WTC11 (cell line): ENCODE measurements around the gene NPAS2. TPM values are rescaled to one million over a fixed set of nuclear protein-coding genes. Genes with fewer than 3 reads are reported as not detected.

Source experiments
- ATAC-seq: fragments of 200-7000 bp; cut with Tn5 transposase; 2 replicates; pipeline ENCODE4 v1.10.0; 2021; ENCODE audit warnings: mild to moderate bottlenecking, moderate library complexity
- CTCF ChIA-PET: fragments of 300-600 bp; sonication (Branson Sonifier 250); formaldehyde crosslinking; loops from one replicate; lab custom pipeline; 2021; ENCODE audit warnings: antibody characterized with exemption; lab: Charles Lee
- POLR2A ChIA-PET: fragments of 350-600 bp; sonication (Branson Sonifier 250); formaldehyde crosslinking; loops from one replicate; lab custom pipeline; 2021; ENCODE audit warnings: antibody characterized with exemption; lab: Charles Lee
- DNase-seq: peaks from one replicate; pipeline ENCODE4 v3.0.0; 2021; ENCODE audit warnings: low spot score
- H3K27ac Mint-ChIP-seq: 2 replicates; pipeline ENCODE4 v1.8.0; 2021; ENCODE audit warnings: mixed read lengths
- H3K27me3 Mint-ChIP-seq: 2 replicates; pipeline ENCODE4 v1.8.0; 2021; ENCODE audit warnings: low read depth, mild to moderate bottlenecking, moderate library complexity, mixed read lengths
- H3K36me3 Mint-ChIP-seq: 2 replicates; pipeline ENCODE4 v1.8.0; 2021; ENCODE audit warnings: mixed read lengths
- H3K4me1 Mint-ChIP-seq: 2 replicates; pipeline ENCODE4 v1.8.0; 2022; ENCODE audit warnings: mixed read lengths
- H3K4me3 Mint-ChIP-seq: 2 replicates; pipeline ENCODE4 v1.8.0; 2021; ENCODE audit warnings: mild to moderate bottlenecking, moderate library complexity, mixed read lengths
- H3K9me3 Mint-ChIP-seq: 2 replicates; pipeline ENCODE4 v1.8.0; 2021; ENCODE audit warnings: mixed read lengths
- ATF1 ChIP-seq: sonication (generic); formaldehyde crosslinking; IDR thresholded peaks from 2 replicates; pipeline ENCODE4 v1.8.1; 2023; ENCODE audit warnings: mild to moderate bottlenecking, moderate library complexity, missing genetic modification reagents
- CBFB ChIP-seq: sonication (generic); formaldehyde crosslinking; IDR thresholded peaks from 2 replicates; pipeline ENCODE4 v1.8.1; 2022; ENCODE audit warnings: mild to moderate bottlenecking, low read depth, missing genetic modification reagents
- ETV6 ChIP-seq: sonication (generic); formaldehyde crosslinking; IDR thresholded peaks from 2 replicates; pipeline ENCODE4 v1.8.1; 2022; ENCODE audit warnings: mild to moderate bottlenecking, missing genetic modification reagents
- FOXP1 ChIP-seq: sonication (generic); formaldehyde crosslinking; IDR thresholded peaks from 2 replicates; pipeline ENCODE4 v1.8.0; 2022; ENCODE audit warnings: missing genetic modification reagents, mild to moderate bottlenecking, moderate library complexity, borderline replicate concordance
- SP1 ChIP-seq: sonication (generic); formaldehyde crosslinking; conservative IDR thresholded peaks from 2 replicates; pipeline ENCODE4 v1.8.1; 2022; ENCODE audit warnings: missing genetic modification reagents
- TCF7 ChIP-seq: sonication (generic); formaldehyde crosslinking; IDR thresholded peaks from 2 replicates; pipeline ENCODE4 v1.8.0; 2022; ENCODE audit warnings: mild to moderate bottlenecking, low read depth, missing genetic modification reagents, moderate library complexity
- ZNF263 ChIP-seq: sonication (generic); formaldehyde crosslinking; IDR thresholded peaks from 2 replicates; pipeline ENCODE4 v1.8.1; 2022; ENCODE audit warnings: low read depth, mild to moderate bottlenecking, moderate library complexity, missing genetic modification reagents
- ZNF396 ChIP-seq: fragments of 250-450 bp; sonication (Bioruptor Pico); IDR thresholded peaks from 2 replicates; pipeline ENCODE4 v1.8.0; 2021; ENCODE audit warnings: mild to moderate bottlenecking, moderate library complexity, borderline replicate concordance
- total RNA-seq: library from RNA; stranded (reverse); gene quantifications from 3 replicates; pipeline ENCODE4 v1.2.3, GENCODE V29; 2021
- TF ChIP-seq, protein P1 (sequence below): sonication (generic); formaldehyde crosslinking; IDR thresholded peaks from 2 replicates; pipeline ENCODE4 v1.8.1; 2022; ENCODE audit warnings: mild to moderate bottlenecking, missing genetic modification reagents, moderate library complexity, borderline replicate concordance
- TF ChIP-seq, protein P2 (sequence below): fragments of 250-450 bp; sonication (Bioruptor Pico); IDR thresholded peaks from 2 replicates; pipeline ENCODE4 v1.9.0; 2021; ENCODE audit warnings: mild to moderate bottlenecking
- TF ChIP-seq, protein P3 (sequence below): sonication (generic); formaldehyde crosslinking; IDR thresholded peaks from 2 replicates; pipeline ENCODE4 v1.8.1; 2023; ENCODE audit warnings: mild to moderate bottlenecking, missing genetic modification reagents, borderline replicate concordance
- TF ChIP-seq, protein P4 (sequence below): sonication (generic); formaldehyde crosslinking; IDR thresholded peaks from 2 replicates; pipeline ENCODE4 v1.8.1; 2022; ENCODE audit warnings: low read depth, missing genetic modification reagents, borderline replicate concordance
- TF ChIP-seq, protein P5 (sequence below): sonication (generic); formaldehyde crosslinking; conservative IDR thresholded peaks from 2 replicates; pipeline ENCODE4 v1.8.1; 2022; ENCODE audit warnings: mild to moderate bottlenecking, missing genetic modification reagents
- TF ChIP-seq, protein P6 (sequence below): sonication (generic); formaldehyde crosslinking; IDR thresholded peaks from 2 replicates; pipeline ENCODE4 v1.8.1; 2022; ENCODE audit warnings: low read depth, mild to moderate bottlenecking, moderate library complexity, missing genetic modification reagents, borderline replicate concordance
- TF ChIP-seq, protein P7 (sequence below): sonication (generic); formaldehyde crosslinking; IDR thresholded peaks from 2 replicates; pipeline ENCODE4 v1.8.0; 2022; ENCODE audit warnings: mild to moderate bottlenecking, missing genetic modification reagents
- TF ChIP-seq, protein P8 (sequence below): sonication (generic); formaldehyde crosslinking; IDR thresholded peaks from 2 replicates; pipeline ENCODE4 v1.8.0; 2023; ENCODE audit warnings: missing genetic modification reagents, mild to moderate bottlenecking, borderline replicate concordance

Gene NPAS2
- total RNA-seq, 1 experiment from 2014 or later, result 2.6 TPM

DNA sequence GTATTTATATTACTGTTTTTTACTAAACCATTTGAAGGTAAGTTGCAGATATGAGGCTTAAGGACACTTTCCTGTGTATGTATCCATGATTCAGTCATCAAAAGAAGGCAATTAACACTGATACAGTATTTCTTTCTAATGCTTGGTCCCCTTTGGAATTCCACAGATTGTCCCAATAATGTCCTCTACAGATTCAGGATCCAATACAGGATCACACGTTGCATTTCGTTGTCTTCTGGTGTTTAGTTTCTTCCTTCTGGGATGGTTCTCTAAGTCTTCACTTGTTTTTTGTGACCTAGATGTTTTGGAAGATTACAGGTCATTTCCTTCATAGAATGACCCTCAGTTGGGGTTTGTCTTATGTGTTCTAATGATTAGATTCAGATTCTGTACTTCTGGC, 40.0 kb downstream of the NPAS2 start (continued):
- TF ChIP-seq, protein P1, sequence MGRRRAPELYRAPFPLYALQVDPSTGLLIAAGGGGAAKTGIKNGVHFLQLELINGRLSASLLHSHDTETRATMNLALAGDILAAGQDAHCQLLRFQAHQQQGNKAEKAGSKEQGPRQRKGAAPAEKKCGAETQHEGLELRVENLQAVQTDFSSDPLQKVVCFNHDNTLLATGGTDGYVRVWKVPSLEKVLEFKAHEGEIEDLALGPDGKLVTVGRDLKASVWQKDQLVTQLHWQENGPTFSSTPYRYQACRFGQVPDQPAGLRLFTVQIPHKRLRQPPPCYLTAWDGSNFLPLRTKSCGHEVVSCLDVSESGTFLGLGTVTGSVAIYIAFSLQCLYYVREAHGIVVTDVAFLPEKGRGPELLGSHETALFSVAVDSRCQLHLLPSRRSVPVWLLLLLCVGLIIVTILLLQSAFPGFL (CRISPR knock-in tag), result no peak
- TF ChIP-seq ATF1, result no peak

DNA sequence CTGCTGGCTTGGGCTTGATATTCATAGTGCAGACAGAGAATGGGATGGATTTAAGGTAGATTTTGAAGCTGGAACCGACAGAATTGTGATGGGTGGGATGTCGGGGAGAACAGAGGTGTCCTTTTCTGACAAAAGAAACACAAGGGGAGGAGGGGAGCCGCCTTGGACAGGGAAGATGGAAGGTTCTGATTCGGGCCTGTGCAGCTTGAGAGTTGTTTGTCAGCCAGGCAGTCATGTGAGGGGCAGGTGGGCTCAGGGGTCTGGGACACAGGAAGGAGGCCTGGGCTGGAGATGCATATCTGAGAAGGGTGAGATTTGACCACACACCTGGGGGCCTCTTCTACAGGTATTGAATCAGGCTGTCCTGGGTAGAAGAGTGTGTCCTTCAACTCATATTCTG, 41.4 kb downstream of the NPAS2 start:
- TF ChIP-seq, protein P2, sequence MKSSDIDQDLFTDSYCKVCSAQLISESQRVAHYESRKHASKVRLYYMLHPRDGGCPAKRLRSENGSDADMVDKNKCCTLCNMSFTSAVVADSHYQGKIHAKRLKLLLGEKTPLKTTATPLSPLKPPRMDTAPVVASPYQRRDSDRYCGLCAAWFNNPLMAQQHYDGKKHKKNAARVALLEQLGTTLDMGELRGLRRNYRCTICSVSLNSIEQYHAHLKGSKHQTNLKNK (CRISPR knock-in tag), result no peak
- TF ChIP-seq, protein P3, sequence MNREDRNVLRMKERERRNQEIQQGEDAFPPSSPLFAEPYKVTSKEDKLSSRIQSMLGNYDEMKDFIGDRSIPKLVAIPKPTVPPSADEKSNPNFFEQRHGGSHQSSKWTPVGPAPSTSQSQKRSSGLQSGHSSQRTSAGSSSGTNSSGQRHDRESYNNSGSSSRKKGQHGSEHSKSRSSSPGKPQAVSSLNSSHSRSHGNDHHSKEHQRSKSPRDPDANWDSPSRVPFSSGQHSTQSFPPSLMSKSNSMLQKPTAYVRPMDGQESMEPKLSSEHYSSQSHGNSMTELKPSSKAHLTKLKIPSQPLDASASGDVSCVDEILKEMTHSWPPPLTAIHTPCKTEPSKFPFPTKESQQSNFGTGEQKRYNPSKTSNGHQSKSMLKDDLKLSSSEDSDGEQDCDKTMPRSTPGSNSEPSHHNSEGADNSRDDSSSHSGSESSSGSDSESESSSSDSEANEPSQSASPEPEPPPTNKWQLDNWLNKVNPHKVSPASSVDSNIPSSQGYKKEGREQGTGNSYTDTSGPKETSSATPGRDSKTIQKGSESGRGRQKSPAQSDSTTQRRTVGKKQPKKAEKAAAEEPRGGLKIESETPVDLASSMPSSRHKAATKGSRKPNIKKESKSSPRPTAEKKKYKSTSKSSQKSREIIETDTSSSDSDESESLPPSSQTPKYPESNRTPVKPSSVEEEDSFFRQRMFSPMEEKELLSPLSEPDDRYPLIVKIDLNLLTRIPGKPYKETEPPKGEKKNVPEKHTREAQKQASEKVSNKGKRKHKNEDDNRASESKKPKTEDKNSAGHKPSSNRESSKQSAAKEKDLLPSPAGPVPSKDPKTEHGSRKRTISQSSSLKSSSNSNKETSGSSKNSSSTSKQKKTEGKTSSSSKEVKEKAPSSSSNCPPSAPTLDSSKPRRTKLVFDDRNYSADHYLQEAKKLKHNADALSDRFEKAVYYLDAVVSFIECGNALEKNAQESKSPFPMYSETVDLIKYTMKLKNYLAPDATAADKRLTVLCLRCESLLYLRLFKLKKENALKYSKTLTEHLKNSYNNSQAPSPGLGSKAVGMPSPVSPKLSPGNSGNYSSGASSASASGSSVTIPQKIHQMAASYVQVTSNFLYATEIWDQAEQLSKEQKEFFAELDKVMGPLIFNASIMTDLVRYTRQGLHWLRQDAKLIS (CRISPR knock-in tag), result no peak
- TF ChIP-seq, protein P4, sequence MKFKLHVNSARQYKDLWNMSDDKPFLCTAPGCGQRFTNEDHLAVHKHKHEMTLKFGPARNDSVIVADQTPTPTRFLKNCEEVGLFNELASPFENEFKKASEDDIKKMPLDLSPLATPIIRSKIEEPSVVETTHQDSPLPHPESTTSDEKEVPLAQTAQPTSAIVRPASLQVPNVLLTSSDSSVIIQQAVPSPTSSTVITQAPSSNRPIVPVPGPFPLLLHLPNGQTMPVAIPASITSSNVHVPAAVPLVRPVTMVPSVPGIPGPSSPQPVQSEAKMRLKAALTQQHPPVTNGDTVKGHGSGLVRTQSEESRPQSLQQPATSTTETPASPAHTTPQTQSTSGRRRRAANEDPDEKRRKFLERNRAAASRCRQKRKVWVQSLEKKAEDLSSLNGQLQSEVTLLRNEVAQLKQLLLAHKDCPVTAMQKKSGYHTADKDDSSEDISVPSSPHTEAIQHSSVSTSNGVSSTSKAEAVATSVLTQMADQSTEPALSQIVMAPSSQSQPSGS (CRISPR knock-in tag), result no peak
- TF ChIP-seq ZNF396 (CRISPR knock-in tag), result no peak
- TF ChIP-seq CBFB (CRISPR knock-in tag), result no peak
- TF ChIP-seq FOXP1 (CRISPR knock-in tag), result no peak
- TF ChIP-seq, protein P5, sequence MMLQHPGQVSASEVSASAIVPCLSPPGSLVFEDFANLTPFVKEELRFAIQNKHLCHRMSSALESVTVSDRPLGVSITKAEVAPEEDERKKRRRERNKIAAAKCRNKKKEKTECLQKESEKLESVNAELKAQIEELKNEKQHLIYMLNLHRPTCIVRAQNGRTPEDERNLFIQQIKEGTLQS (CRISPR knock-in tag), result no peak
- TF ChIP-seq, protein P6, sequence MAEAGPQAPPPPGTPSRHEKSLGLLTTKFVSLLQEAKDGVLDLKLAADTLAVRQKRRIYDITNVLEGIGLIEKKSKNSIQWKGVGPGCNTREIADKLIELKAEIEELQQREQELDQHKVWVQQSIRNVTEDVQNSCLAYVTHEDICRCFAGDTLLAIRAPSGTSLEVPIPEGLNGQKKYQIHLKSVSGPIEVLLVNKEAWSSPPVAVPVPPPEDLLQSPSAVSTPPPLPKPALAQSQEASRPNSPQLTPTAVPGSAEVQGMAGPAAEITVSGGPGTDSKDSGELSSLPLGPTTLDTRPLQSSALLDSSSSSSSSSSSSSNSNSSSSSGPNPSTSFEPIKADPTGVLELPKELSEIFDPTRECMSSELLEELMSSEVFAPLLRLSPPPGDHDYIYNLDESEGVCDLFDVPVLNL, result no peak
- TF ChIP-seq ETV6 (CRISPR knock-in tag), result no peak
- no peak for TF ChIP-seq SP1
- no peak for TF ChIP-seq TCF7 (CRISPR knock-in tag)
- TF ChIP-seq, protein P7, sequence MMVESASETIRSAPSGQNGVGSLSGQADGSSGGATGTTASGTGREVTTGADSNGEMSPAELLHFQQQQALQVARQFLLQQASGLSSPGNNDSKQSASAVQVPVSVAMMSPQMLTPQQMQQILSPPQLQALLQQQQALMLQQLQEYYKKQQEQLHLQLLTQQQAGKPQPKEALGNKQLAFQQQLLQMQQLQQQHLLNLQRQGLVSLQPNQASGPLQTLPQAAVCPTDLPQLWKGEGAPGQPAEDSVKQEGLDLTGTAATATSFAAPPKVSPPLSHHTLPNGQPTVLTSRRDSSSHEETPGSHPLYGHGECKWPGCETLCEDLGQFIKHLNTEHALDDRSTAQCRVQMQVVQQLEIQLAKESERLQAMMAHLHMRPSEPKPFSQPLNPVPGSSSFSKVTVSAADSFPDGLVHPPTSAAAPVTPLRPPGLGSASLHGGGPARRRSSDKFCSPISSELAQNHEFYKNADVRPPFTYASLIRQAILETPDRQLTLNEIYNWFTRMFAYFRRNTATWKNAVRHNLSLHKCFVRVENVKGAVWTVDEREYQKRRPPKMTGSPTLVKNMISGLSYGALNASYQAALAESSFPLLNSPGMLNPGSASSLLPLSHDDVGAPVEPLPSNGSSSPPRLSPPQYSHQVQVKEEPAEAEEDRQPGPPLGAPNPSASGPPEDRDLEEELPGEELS (CRISPR knock-in tag), result no peak
- no peak for TF ChIP-seq ZNF263 (CRISPR knock-in tag)
- TF ChIP-seq, protein P8, sequence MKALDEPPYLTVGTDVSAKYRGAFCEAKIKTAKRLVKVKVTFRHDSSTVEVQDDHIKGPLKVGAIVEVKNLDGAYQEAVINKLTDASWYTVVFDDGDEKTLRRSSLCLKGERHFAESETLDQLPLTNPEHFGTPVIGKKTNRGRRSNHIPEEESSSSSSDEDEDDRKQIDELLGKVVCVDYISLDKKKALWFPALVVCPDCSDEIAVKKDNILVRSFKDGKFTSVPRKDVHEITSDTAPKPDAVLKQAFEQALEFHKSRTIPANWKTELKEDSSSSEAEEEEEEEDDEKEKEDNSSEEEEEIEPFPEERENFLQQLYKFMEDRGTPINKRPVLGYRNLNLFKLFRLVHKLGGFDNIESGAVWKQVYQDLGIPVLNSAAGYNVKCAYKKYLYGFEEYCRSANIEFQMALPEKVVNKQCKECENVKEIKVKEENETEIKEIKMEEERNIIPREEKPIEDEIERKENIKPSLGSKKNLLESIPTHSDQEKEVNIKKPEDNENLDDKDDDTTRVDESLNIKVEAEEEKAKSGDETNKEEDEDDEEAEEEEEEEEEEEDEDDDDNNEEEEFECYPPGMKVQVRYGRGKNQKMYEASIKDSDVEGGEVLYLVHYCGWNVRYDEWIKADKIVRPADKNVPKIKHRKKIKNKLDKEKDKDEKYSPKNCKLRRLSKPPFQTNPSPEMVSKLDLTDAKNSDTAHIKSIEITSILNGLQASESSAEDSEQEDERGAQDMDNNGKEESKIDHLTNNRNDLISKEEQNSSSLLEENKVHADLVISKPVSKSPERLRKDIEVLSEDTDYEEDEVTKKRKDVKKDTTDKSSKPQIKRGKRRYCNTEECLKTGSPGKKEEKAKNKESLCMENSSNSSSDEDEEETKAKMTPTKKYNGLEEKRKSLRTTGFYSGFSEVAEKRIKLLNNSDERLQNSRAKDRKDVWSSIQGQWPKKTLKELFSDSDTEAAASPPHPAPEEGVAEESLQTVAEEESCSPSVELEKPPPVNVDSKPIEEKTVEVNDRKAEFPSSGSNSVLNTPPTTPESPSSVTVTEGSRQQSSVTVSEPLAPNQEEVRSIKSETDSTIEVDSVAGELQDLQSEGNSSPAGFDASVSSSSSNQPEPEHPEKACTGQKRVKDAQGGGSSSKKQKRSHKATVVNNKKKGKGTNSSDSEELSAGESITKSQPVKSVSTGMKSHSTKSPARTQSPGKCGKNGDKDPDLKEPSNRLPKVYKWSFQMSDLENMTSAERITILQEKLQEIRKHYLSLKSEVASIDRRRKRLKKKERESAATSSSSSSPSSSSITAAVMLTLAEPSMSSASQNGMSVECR, result no peak
- POLR2A ChIA-PET, result no interaction called here

More for the DNA sequence above, 41.4 kb downstream of the NPAS2 start:
- DNase-seq (no peak), ATAC-seq (no peak)
- CTCF ChIA-PET, result interaction anchor here (0.8 kb wide), 1 partner anchor 255 kb away, joined by 3 read pairs; no protein-coding TSS in a partner anchor
- no peaks in the 10 kb centered on the region for H3K27me3 Mint-ChIP-seq
- H3K4me1 Mint-ChIP-seq, result peaks cover 3% of the 10 kb centered on the region
- no peaks in the 10 kb centered on the region for H3K9me3 Mint-ChIP-seq
- H3K36me3 Mint-ChIP-seq, result no peaks in the 10 kb centered on the region
- no peak overlapping the region for H3K27ac Mint-ChIP-seq
- H3K4me3 Mint-ChIP-seq, result no peak overlapping the region
